HepG2 (cell line): ENCODE data around the gene ATRN. TPM values are rescaled to one million over a fixed set of nuclear protein-coding genes. Genes with fewer than 3 reads are reported as not detected.

Source experiments
- ATAC-seq: fragments of 200-7000 bp; cut with Tn5 transposase; 3 replicates; pipeline ENCODE4 v1.9.1; 2020; ENCODE audit warnings: mild to moderate bottlenecking, moderate library complexity
- BruUV-seq: library from RNA; stranded (reverse); fragments of 400-500 nt; replicated peaks from 2 replicates; lab custom pipeline; 2021; lab: Mats Ljungman, UMichigan
- CTCF ChIA-PET: fragments of 300-600 bp; formaldehyde crosslinking; extraction: SDS; loops from one replicate; lab custom pipeline; 2021; ENCODE audit warnings: low total read pairs, inconsistent platforms, low intra/inter-chr PET ratio; lab: Yijun Ruan, JAX
- POLR2A ChIA-PET: fragments of 350-600 bp; sonication (Branson Sonifier 250); formaldehyde crosslinking; loops from one replicate; lab custom pipeline; 2020; ENCODE audit warnings: antibody characterized with exemption, inconsistent platforms; lab: Yijun Ruan, JAX
- DNase-seq: peaks from one replicate; pipeline ENCODE4 v3.0.0-alpha.2; 2015; ENCODE audit warnings: low spot score
- FAIRE-seq: peaks from 3 replicates; lab custom pipeline; 2011; peaks lifted over from hg19 to GRCh38; lab: Jason Lieb, UNC
- H2AFZ ChIP-seq: one replicate; pipeline ENCODE4 v1.6.1; 2011; ENCODE audit warnings: low read length, inconsistent platforms
- H3K27ac ChIP-seq: fragments of 300-600 bp; 3 replicates; pipeline ENCODE4 v1.8.0; 2011; ENCODE audit warnings: mixed run types, mild to moderate bottlenecking, mixed read lengths, low read length, inconsistent platforms; ENCODE audit not compliant: insufficient read depth; ENCODE audit errors: extremely low read length
- H3K27me3 ChIP-seq, 2 experiments: fragments of 200-600 bp in 1 of 2; 2 replicates in 1 of 2; 3 replicates in 1 of 2; pipeline versions ENCODE4 v1.6.0 to v1.8.0; 2011; ENCODE audit warnings: low read length in 2 of 2, mild to moderate bottlenecking in 2 of 2, moderate library complexity in 2 of 2, inconsistent platforms in 1 of 2; ENCODE audit not compliant: insufficient read depth in 2 of 2, control insufficient read depth in 1 of 2
- H3K36me3 ChIP-seq, 2 experiments: fragments of 200-600 bp in 1 of 2; replicated peaks in 1 of 2; 2 replicates in 1 of 2; 3 replicates in 1 of 2; pipeline versions ENCODE4 v1.5.1 to v1.8.0; 2011; ENCODE audit warnings: low read length in 2 of 2, inconsistent platforms in 1 of 2; ENCODE audit not compliant: insufficient read depth in 2 of 2, control insufficient read depth in 1 of 2
- H3K4me1 ChIP-seq: 2 replicates; pipeline ENCODE4 v1.5.1; 2012; ENCODE audit warnings: low read length, inconsistent platforms; ENCODE audit not compliant: insufficient read depth
- H3K4me2 ChIP-seq: 2 replicates; pipeline ENCODE4 v1.6.0; 2011; ENCODE audit warnings: low read depth, low read length, inconsistent platforms
- H3K4me3 ChIP-seq, 3 experiments: fragments of 200-600 bp in 1 of 3; sonication (generic), shearing (Covaris generic) in 1 of 3; replicated peaks in 1 of 3; 2 replicates each; pipeline ENCODE4 v1.5.1; 2011 to 2016; ENCODE audit warnings: low read length in 3 of 3, inconsistent platforms in 2 of 3, low read depth in 2 of 3, mild to moderate bottlenecking in 2 of 3, control low read depth in 1 of 3, mixed read lengths in 1 of 3; ENCODE audit not compliant: insufficient read depth in 1 of 3
- H3K79me2 ChIP-seq: one replicate; pipeline ENCODE4 v1.6.1; 2011; ENCODE audit warnings: low read length, inconsistent platforms; ENCODE audit not compliant: insufficient read depth
- H3K9ac ChIP-seq: 2 replicates; pipeline ENCODE4 v1.6.0; 2011; ENCODE audit warnings: mild to moderate bottlenecking, low read depth, low read length, inconsistent platforms; ENCODE audit not compliant: insufficient read depth
- H3K9me3 ChIP-seq: 2 replicates; pipeline ENCODE4 v1.5.1; 2012; ENCODE audit warnings: mild to moderate bottlenecking, low read length
- H4K20me1 ChIP-seq: 2 replicates; pipeline ENCODE4 v1.6.0; 2011; ENCODE audit warnings: inconsistent platforms, mild to moderate bottlenecking, low read length, moderate library complexity; ENCODE audit not compliant: insufficient read depth
- EEA1 ChIP-seq: sonication (generic); formaldehyde crosslinking; IDR thresholded peaks from 2 replicates; pipeline ENCODE4 v1.5.1; 2020; ENCODE audit warnings: mild to moderate bottlenecking, missing genetic modification reagents, borderline replicate concordance
- MTF2 ChIP-seq: sonication (generic); formaldehyde crosslinking; IDR thresholded peaks from 2 replicates; pipeline ENCODE4 v1.5.0; 2020; ENCODE audit warnings: missing genetic modification reagents, borderline replicate concordance
- PCBP1 ChIP-seq: fragments of 200-400 bp; formaldehyde crosslinking; IDR thresholded peaks from 2 replicates; pipeline ENCODE4 v1.6.1; 2017; ENCODE audit warnings: mild to moderate bottlenecking, low read depth, low read length, borderline replicate concordance
- PHF8 ChIP-seq: sonication (generic); formaldehyde crosslinking; IDR thresholded peaks from 2 replicates; pipeline ENCODE4 v1.5.0; 2020; ENCODE audit warnings: missing genetic modification reagents
- SRSF1 ChIP-seq: fragments of 200-400 bp; formaldehyde crosslinking; optimal IDR thresholded peaks from 2 replicates; pipeline ENCODE3; 2017; ENCODE audit warnings: mild to moderate bottlenecking, low read depth, low read length, moderate library complexity
- ZNF260 ChIP-seq: sonication (generic); formaldehyde crosslinking; IDR thresholded peaks from 2 replicates; pipeline ENCODE4 v1.4.0; 2020; ENCODE audit warnings: missing genetic modification reagents, low read depth, mild to moderate bottlenecking, borderline replicate concordance
- ZNF350 ChIP-seq: sonication (generic); formaldehyde crosslinking; IDR thresholded peaks from 2 replicates; pipeline ENCODE4 v1.4.0; 2020; ENCODE audit warnings: mild to moderate bottlenecking, low read depth, missing genetic modification reagents, borderline replicate concordance
- ZSCAN12 ChIP-seq: sonication (generic); formaldehyde crosslinking; IDR thresholded peaks from 2 replicates; pipeline ENCODE4 v1.9.0; 2021; ENCODE audit warnings: mild to moderate bottlenecking, missing genetic modification reagents
- WGBS: methylation state at CpG from one replicate; pipeline ENCODE4 v1.1.6; 2017; ENCODE audit warnings: low lambda C conversion rate; 5-methylcytosine and 5-hydroxymethylcytosine counted together
- in situ Hi-C: cut with HindIII; loops from 2 replicates; pipeline ENCODE4 v1.10.0; 2017; ENCODE audit warnings: low pct_unique_long_range_greater_than_20kb; ENCODE audit not compliant: extremely low pct_ligation_motif_present
- intact Hi-C: fragments of 100-400 bp; cut with micrococcal nuclease; formaldehyde crosslinking; loops from one replicate; pipeline ENCODE4 v1.10.0; 2022; ENCODE audit not compliant: unreplicated experiment
- polyA plus RNA-seq, 8 experiments: library from polyadenylated mRNA; depleted of rRNA in 3 of 8; stranded (reverse) in 7 of 8; unstranded in 1 of 8; fragments of >200 nt; fragmentation: Illumina TruSeq in 4 of 8; extraction: Trizol in 4 of 8; gene quantifications; 2 replicates each; pipeline versions ENCODE4 v1.2.1 to v1.2.3, GENCODE V29; 2011 to 2016; ENCODE audit warnings: low read depth in 4 of 8, missing spikeins in 1 of 8, mixed read lengths in 1 of 8; ENCODE audit not compliant: insufficient read depth in 1 of 8
- total RNA-seq, 5 experiments: library from RNA; depleted of rRNA; stranded (reverse); fragments of >200 nt; fragmentation: Illumina TruSeq; extraction: Trizol; gene quantifications; 2 replicates each; pipeline ENCODE4 v1.2.3, GENCODE V29; 2016; ENCODE audit warnings: low read depth in 1 of 5
- TF ChIP-seq, protein P1 (sequence below): sonication (generic); formaldehyde crosslinking; IDR thresholded peaks from 2 replicates; pipeline ENCODE4 v1.9.0; 2021; ENCODE audit warnings: missing genetic modification reagents, mild to moderate bottlenecking, borderline replicate concordance
- TF ChIP-seq, protein P2 (sequence below): sonication (generic); formaldehyde crosslinking; IDR thresholded peaks from 2 replicates; pipeline ENCODE4 v1.8.0; 2022; ENCODE audit warnings: mild to moderate bottlenecking, missing genetic modification reagents; ENCODE audit not compliant: insufficient replicate concordance
- TF ChIP-seq, protein P3 (sequence below): sonication (generic); formaldehyde crosslinking; IDR thresholded peaks from 2 replicates; pipeline ENCODE4 v1.4.0; 2020; ENCODE audit warnings: missing genetic modification reagents, mild to moderate bottlenecking, borderline replicate concordance

The ATRN gene
- total and polyA plus RNA-seq, 2 of the 13 experiments (the other 11 are each of a cell fraction or from before 2014, with no cell fraction given): 44.2 to 81.1 TPM

- no peak for FAIRE-seq
- Histone ChIP-seq H4K20me1 (no peaks in the 10 kb centered on the region), H3K4me2 (no peak overlapping the region), H3K79me2 (no peaks in the 10 kb centered on the region), H2AFZ (no peak overlapping the region), H3K27ac (no peak overlapping the region), H3K36me3 (no peaks in the 10 kb centered on the region), H3K4me3 (no peak overlapping the region), H3K27me3 (peaks cover 44 to 79% of the 10 kb centered on the region in 2 experiments), H3K9me3 (no peaks in the 10 kb centered on the region), H3K9ac (no peak overlapping the region), H3K4me1 (peaks cover 8% of the 10 kb centered on the region; the same call in 1 of the 2 replicates)
- peak; percentile 13; the same call in 2 of the 3 replicates for ATAC-seq
- no TSS peak for BruUV-seq
- ChIA-PET POLR2A (no interaction called here), CTCF (no interaction called here)
- TF ChIP-seq ZSCAN12 (CRISPR knock-in tag): no peak
- TF ChIP-seq SRSF1: no peak
- WGBS: 32% methylated on average over 9 of the region's 10 CpGs
- no peak for DNase-seq
- intact Hi-C loops: no loop called here
- in situ Hi-C loops: no loop called here
These were observed 200.1 kb downstream of the ATRN start for GRCh38 chr20:3670945-3671344.

DNA sequence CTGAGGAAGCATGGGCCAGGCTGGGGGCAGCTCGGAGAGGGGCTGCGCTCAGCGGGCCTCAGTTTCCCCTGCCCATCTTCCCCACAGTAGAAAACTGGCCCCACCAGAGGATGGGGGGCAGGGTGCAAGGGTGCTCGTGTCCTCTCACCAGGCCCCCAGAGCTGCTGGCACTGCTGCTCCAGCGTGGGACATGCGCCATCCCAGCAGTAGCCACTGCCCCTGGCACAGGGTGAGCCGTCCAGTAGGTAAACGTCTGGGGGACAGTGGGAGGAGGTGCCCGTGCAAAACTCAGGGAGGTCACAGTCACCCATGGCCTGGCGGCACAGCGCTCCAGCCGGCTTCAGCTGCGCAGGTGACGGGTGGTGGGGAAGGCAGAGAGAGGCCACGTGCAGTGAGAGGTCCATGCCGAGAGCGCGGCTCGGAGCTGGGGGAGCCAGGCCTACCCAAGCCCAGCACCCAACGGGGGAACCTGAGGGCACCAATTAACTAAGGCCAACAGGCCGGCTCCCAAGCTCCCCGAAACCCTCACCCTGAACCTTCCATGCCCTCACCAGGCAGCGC lies 201.2 kb downstream of the ATRN start:
- Histone ChIP-seq H3K4me3 (peak overlapping the region in 1 of 3 experiments; percentile 54; a peak in 1 of 6 replicates), H3K4me1 (peaks cover 8% of the 10 kb centered on the region; the same call in 1 of the 2 replicates), H3K9ac (no peak overlapping the region), H3K27me3 (peaks cover 48 to 87% of the 10 kb centered on the region in 2 experiments), H3K4me2 (peak overlapping the region; percentile 54), H4K20me1 (no peaks in the 10 kb centered on the region), H2AFZ (no peak overlapping the region), H3K36me3 (no peaks in the 10 kb centered on the region), H3K27ac (no peak overlapping the region), H3K9me3 (no peaks in the 10 kb centered on the region), H3K79me2 (no peaks in the 10 kb centered on the region)
- ChIA-PET POLR2A (no interaction called here), CTCF (no interaction called here)
- DNase-seq (no peak), FAIRE-seq (no peak), ATAC-seq (no peak)
- intact Hi-C loops (no loop called here), in situ Hi-C loops (no loop called here)
- 27% methylated on average over 23 of the region's 23 CpGs for WGBS
- BruUV-seq: no TSS peak
- TF ChIP-seq PHF8 (0 out of 2 replicates have a peak, but pooled peaks have one; percentile 25), ZNF350 (CRISPR knock-in tag) (0 out of 2 replicates have a peak, but pooled peaks have one; percentile 33), EEA1 (CRISPR knock-in tag) (0 out of 2 replicates have a peak, but pooled peaks have one; percentile 35), PCBP1 (0 out of 2 replicates have a peak, but pooled peaks have one; percentile 33), MTF2 (CRISPR knock-in tag) (peak; percentile 73; the same call in 1 of the 2 replicates), ZNF260 (CRISPR knock-in tag) (0 out of 2 replicates have a peak, but pooled peaks have one; percentile 38)
- TF ChIP-seq, protein P1, sequence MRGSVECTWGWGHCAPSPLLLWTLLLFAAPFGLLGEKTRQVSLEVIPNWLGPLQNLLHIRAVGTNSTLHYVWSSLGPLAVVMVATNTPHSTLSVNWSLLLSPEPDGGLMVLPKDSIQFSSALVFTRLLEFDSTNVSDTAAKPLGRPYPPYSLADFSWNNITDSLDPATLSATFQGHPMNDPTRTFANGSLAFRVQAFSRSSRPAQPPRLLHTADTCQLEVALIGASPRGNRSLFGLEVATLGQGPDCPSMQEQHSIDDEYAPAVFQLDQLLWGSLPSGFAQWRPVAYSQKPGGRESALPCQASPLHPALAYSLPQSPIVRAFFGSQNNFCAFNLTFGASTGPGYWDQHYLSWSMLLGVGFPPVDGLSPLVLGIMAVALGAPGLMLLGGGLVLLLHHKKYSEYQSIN (CRISPR knock-in tag): no peak
- TF ChIP-seq, protein P2, sequence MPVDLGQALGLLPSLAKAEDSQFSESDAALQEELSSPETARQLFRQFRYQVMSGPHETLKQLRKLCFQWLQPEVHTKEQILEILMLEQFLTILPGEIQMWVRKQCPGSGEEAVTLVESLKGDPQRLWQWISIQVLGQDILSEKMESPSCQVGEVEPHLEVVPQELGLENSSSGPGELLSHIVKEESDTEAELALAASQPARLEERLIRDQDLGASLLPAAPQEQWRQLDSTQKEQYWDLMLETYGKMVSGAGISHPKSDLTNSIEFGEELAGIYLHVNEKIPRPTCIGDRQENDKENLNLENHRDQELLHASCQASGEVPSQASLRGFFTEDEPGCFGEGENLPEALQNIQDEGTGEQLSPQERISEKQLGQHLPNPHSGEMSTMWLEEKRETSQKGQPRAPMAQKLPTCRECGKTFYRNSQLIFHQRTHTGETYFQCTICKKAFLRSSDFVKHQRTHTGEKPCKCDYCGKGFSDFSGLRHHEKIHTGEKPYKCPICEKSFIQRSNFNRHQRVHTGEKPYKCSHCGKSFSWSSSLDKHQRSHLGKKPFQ (CRISPR knock-in tag): no peak
- TF ChIP-seq, protein P3, sequence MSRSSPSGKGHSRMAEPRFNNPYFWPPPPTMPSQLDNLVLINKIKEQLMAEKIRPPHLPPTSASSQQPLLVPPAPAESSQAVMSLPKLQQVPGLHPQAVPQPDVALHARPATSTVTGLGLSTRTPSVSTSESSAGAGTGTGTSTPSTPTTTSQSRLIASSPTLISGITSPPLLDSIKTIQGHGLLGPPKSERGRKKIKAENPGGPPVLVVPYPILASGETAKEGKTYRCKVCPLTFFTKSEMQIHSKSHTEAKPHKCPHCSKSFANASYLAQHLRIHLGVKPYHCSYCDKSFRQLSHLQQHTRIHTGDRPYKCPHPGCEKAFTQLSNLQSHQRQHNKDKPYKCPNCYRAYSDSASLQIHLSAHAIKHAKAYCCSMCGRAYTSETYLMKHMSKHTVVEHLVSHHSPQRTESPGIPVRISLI: no peak
